ENCODE measurements around the gene PTDSS2. TPM values are rescaled to one million over a fixed set of nuclear protein-coding genes. Genes with fewer than 3 reads are reported as not detected.
A peak's percentile ranks its signal among the peaks of the same experiment; 100 is the strongest.

PTDSS2 gene
- total and polyA plus RNA-seq, 2 donors (not counting 1 experiment from before 2014, with no cell fraction given), result 22.1 to 29.0 TPM

DNA sequence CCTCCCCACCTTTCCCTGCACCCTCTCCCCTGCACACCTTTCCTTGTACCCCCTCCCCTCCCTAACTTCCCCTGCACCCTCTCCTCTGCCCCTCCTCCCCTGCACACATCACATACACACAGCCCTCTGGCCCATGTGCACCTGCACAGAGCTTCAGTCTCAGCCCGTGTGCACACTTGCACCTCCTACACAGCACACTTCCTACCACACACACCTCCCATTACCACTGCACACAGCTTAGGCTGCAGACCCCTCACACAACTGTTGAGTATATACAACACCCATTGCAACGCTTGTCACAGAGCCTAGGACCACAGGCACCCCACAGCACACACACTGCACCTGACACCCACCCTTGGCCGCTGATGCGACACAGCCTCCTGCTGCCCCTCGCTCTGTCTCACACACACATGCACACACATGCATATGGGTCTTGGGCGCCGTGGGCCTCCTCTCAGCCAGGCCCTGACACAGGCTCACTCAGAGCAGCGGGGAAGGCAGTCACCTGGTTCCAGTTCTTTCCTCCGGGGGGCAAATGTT lies 35.7 kb upstream of the PTDSS2 start:
- ATAC-seq (ENCODE audit: low read depth) (peak; percentile 15), DNase-seq (no peak)
- TF ChIP-seq EZH2 (IDR thresholded peaks at IDR 0.05; ENCODE audit: borderline replicate concordance, insufficient read depth, low read depth, low read length, poor library complexity, severe bottlenecking), result no peak
- TF ChIP-seq, protein P1, sequence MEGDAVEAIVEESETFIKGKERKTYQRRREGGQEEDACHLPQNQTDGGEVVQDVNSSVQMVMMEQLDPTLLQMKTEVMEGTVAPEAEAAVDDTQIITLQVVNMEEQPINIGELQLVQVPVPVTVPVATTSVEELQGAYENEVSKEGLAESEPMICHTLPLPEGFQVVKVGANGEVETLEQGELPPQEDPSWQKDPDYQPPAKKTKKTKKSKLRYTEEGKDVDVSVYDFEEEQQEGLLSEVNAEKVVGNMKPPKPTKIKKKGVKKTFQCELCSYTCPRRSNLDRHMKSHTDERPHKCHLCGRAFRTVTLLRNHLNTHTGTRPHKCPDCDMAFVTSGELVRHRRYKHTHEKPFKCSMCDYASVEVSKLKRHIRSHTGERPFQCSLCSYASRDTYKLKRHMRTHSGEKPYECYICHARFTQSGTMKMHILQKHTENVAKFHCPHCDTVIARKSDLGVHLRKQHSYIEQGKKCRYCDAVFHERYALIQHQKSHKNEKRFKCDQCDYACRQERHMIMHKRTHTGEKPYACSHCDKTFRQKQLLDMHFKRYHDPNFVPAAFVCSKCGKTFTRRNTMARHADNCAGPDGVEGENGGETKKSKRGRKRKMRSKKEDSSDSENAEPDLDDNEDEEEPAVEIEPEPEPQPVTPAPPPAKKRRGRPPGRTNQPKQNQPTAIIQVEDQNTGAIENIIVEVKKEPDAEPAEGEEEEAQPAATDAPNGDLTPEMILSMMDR (IDR thresholded peaks at IDR 0.05), result no peak
- H3K4me3 ChIP-seq (ENCODE audit: control extremely low read depth in 1 of 5, extremely low read depth in 1 of 5, insufficient read depth in 1 of 5, low read depth in 2 of 5, low read length in 4 of 5), result peak overlapping the region; percentile 27 to 75 (median 50)
- H3K27ac ChIP-seq (ENCODE audit: low read length in 2 of 2), result no peak overlapping the region
- Mint-ChIP-seq H3K27ac (peak overlapping the region; percentile 82), H3K27me3 (no peaks in the 10 kb centered on the region), H3K4me3 (peak overlapping the region; percentile 89), H3K9me3 (ENCODE audit: insufficient read depth) (no peaks in the 10 kb centered on the region), H3K4me1 (peaks cover 24% of the 10 kb centered on the region)
- H2AFZ ChIP-seq (ENCODE audit: insufficient read depth, low read depth, low read length, poor library complexity, severe bottlenecking), result peak overlapping the region; percentile 80
- WGBS (ENCODE audit: insufficient coverage), result 3% methylated on average over 9 of the region's 9 CpGs
- H4K20me1 ChIP-seq (ENCODE audit: control insufficient read depth, insufficient read depth, low read length, poor library complexity, severe bottlenecking), result peaks cover 5% of the 10 kb centered on the region
- peak overlapping the region; percentile 77 for H3K9ac ChIP-seq (ENCODE audit: low read length)
- H3K9me3 ChIP-seq (ENCODE audit: control extremely low read depth in 1 of 3, control insufficient read depth in 2 of 3, insufficient read depth in 1 of 3, low read length in 2 of 3), result no peaks in the 10 kb centered on the region
- peaks cover 13% of the 10 kb centered on the region for H3K79me2 ChIP-seq (ENCODE audit: control insufficient read depth, insufficient read depth, low read length)
- POLR2A ChIA-PET, result interaction anchor here (0.6 to 1.2 kb wide), 8 partner anchors 8 to 312 kb away, joined by 3 to 15 read pairs (median 4); partner anchors contain the start of gene PTDSS2
- CTCF ChIA-PET, result interaction anchor here (0.7 to 2.2 kb wide), 2 partner anchors 8 to 34 kb away, joined by 3 to 8 read pairs; no protein-coding TSS in a partner anchor
- peaks cover 24 to 37% of the 10 kb centered on the region in 2 donors for H3K4me1 ChIP-seq (ENCODE audit: control insufficient read depth in 2 of 2, insufficient read depth in 2 of 2, low read length in 2 of 2)
- H3K27me3 ChIP-seq (replicated peaks in 1 of 4; ENCODE audit: control extremely low read depth in 1 of 4, control insufficient read depth in 3 of 4, insufficient read depth in 4 of 4, low read length in 3 of 4), result no peaks in the 10 kb centered on the region
- intact Hi-C loops (cut with micrococcal nuclease), result loop anchor here (2.0 kb wide), 1 partner anchor 34 kb away; no protein-coding TSS in a partner anchor
- H3K36me3 ChIP-seq (replicated peaks in 1 of 2; ENCODE audit: control extremely low read depth in 1 of 2, control insufficient read depth in 1 of 2, extremely low read depth in 1 of 2, insufficient read depth in 2 of 2, low read length in 1 of 2), result no peaks in the 10 kb centered on the region
- H3K4me2 ChIP-seq (replicated peaks; ENCODE audit: low read depth, low read length, poor library complexity, severe bottlenecking), result peak overlapping the region; percentile 99

DNA sequence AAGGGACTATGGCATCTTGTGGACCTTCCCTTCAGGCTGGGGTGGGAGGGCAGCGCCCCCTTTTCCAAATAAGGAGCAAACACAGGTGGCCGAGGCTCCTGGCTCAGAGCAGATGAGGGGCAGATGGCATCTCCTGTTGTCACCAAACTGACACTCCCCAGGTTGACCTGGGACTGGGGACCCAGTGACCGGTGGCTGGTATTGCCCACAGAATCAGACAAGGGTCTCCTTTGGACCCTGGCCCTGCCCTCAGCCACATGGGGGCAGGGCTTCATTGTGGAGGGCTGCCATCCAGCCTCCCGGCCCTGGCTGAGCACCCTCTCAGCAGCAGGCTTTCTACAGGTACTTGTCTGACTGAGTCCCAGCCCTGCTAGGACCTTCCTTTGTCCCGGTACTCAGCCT lies 34.4 kb upstream of the PTDSS2 start:
- no peak overlapping the region for H3K27ac ChIP-seq (ENCODE audit: low read length in 2 of 2)
- peaks cover 24 to 37% of the 10 kb centered on the region in 2 donors for H3K4me1 ChIP-seq (ENCODE audit: control insufficient read depth in 2 of 2, insufficient read depth in 2 of 2, low read length in 2 of 2)
- ATAC-seq (ENCODE audit: low read depth) (no peak), DNase-seq (peak; percentile 39)
- H4K20me1 ChIP-seq (ENCODE audit: control insufficient read depth, insufficient read depth, low read length, poor library complexity, severe bottlenecking), result peaks cover 5% of the 10 kb centered on the region
- Mint-ChIP-seq H3K4me3 (peak overlapping the region; percentile 89), H3K27me3 (no peaks in the 10 kb centered on the region), H3K27ac (peak overlapping the region; percentile 76), H3K4me1 (peaks cover 24% of the 10 kb centered on the region), H3K9me3 (ENCODE audit: insufficient read depth) (no peaks in the 10 kb centered on the region)
- no peaks in the 10 kb centered on the region for H3K36me3 ChIP-seq (replicated peaks in 1 of 2; ENCODE audit: control extremely low read depth in 1 of 2, control insufficient read depth in 1 of 2, extremely low read depth in 1 of 2, insufficient read depth in 2 of 2, low read length in 1 of 2)
- H3K79me2 ChIP-seq (ENCODE audit: control insufficient read depth, insufficient read depth, low read length), result peaks cover 13% of the 10 kb centered on the region
- peak overlapping the region; percentile 99 for H3K4me2 ChIP-seq (replicated peaks; ENCODE audit: low read depth, low read length, poor library complexity, severe bottlenecking)
- peak overlapping the region in 4 of 5 experiments; percentile 50 to 79 (median 70) for H3K4me3 ChIP-seq (ENCODE audit: control extremely low read depth in 1 of 5, extremely low read depth in 1 of 5, insufficient read depth in 1 of 5, low read depth in 2 of 5, low read length in 4 of 5)
- peak overlapping the region; percentile 80 for H2AFZ ChIP-seq (ENCODE audit: insufficient read depth, low read depth, low read length, poor library complexity, severe bottlenecking)
- TF ChIP-seq, protein P1 (IDR thresholded peaks at IDR 0.05), result no peak
- no peak for TF ChIP-seq EZH2 (IDR thresholded peaks at IDR 0.05; ENCODE audit: borderline replicate concordance, insufficient read depth, low read depth, low read length, poor library complexity, severe bottlenecking)
- no peaks in the 10 kb centered on the region for H3K27me3 ChIP-seq (replicated peaks in 1 of 4; ENCODE audit: control extremely low read depth in 1 of 4, control insufficient read depth in 3 of 4, insufficient read depth in 4 of 4, low read length in 3 of 4)
- H3K9ac ChIP-seq (ENCODE audit: low read length), result peak overlapping the region; percentile 77
- POLR2A ChIA-PET, result interaction anchor here (0.5 to 1.7 kb wide), 3 partner anchors 9 to 188 kb away, joined by 3 to 15 read pairs (median 14); no protein-coding TSS in a partner anchor
- CTCF ChIA-PET, result interaction anchor here (1.5 to 2.2 kb wide), 3 partner anchors 8 to 33 kb away, joined by 6 to 17 read pairs (median 8); no protein-coding TSS in a partner anchor
- intact Hi-C loops (cut with micrococcal nuclease), result loop anchor here (2.0 kb wide), 1 partner anchor 33 kb away; no protein-coding TSS in a partner anchor
- 68% methylated on average over 4 of the region's 5 CpGs for WGBS (ENCODE audit: insufficient coverage)
- no peaks in the 10 kb centered on the region for H3K9me3 ChIP-seq (ENCODE audit: control extremely low read depth in 1 of 3, control insufficient read depth in 2 of 3, insufficient read depth in 1 of 3, low read length in 2 of 3)

Data from B cell (primary cell).